Neural cell (in vitro differentiated cells): Measurements from ENCODE around the gene S100A16. TPM values are rescaled to one million over a fixed set of nuclear protein-coding genes. Genes with fewer than 3 reads are reported as not detected.
A peak's percentile ranks its signal among the peaks of the same experiment; 100 is the strongest.
"Not testable (repeated sequence)": the region's sequence is repeated elsewhere in the genome, so short reads cannot be mapped to it uniquely, and the experiment has no call there.

Experiments
- H2AFZ ChIP-seq: fragments of 200-600, 300-800 bp; sonication (generic), shearing (Covaris generic); 2 replicates; pipeline ENCODE4 v1.6.0; 2014; ENCODE audit warnings: low read depth, mild to moderate bottlenecking, antibody characterized with exemption, low read length, moderate library complexity
- H3F3A ChIP-seq: fragments of 200-600 bp; shearing (Covaris generic); 2 replicates; pipeline ENCODE4 v1.6.1; 2016; ENCODE audit warnings: mild to moderate bottlenecking, moderate library complexity, mixed read lengths, antibody characterized with exemption, low read length; ENCODE audit not compliant: insufficient read depth, poor library complexity, severe bottlenecking
- H3K27ac ChIP-seq: fragments of 200-600, 300-800 bp; sonication (generic), shearing (Covaris generic); 2 replicates; pipeline ENCODE4 v1.5.1; 2014; ENCODE audit warnings: mild to moderate bottlenecking, low read length, moderate library complexity
- H3K27me3 ChIP-seq: fragments of 300-800, 200-600 bp; sonication (generic), shearing (Covaris generic); 2 replicates; pipeline ENCODE4 v1.6.0; 2014; ENCODE audit warnings: mild to moderate bottlenecking, low read depth, low read length, moderate library complexity; ENCODE audit not compliant: insufficient read depth
- H3K36me3 ChIP-seq: fragments of 300-800, 200-600 bp; sonication (generic), shearing (Covaris generic); 2 replicates; pipeline ENCODE4 v1.5.1; 2014; ENCODE audit warnings: mild to moderate bottlenecking, antibody characterized with exemption, low read length, moderate library complexity; ENCODE audit not compliant: insufficient read depth
- H3K4me2 ChIP-seq: fragments of 300-800, 200-600 bp; sonication (generic), shearing (Covaris generic); 2 replicates; pipeline ENCODE4 v1.6.0; 2014; ENCODE audit warnings: mild to moderate bottlenecking, low read length
- H3K4me3 ChIP-seq: fragments of 300-800, 200-600 bp; sonication (generic), shearing (Covaris generic); 2 replicates; pipeline ENCODE4 v1.5.1; 2014; ENCODE audit warnings: mild to moderate bottlenecking, low read length, moderate library complexity
- H3K79me2 ChIP-seq: fragments of 200-600 bp; shearing (Covaris generic); replicated peaks from 2 replicates; pipeline ENCODE4 v1.6.0; 2014; ENCODE audit warnings: mild to moderate bottlenecking, low read length, moderate library complexity; ENCODE audit not compliant: insufficient read depth
- H3K9ac ChIP-seq: fragments of 300-800, 200-600 bp; sonication (generic), shearing (Covaris generic); 2 replicates; pipeline ENCODE4 v1.6.1; 2016; ENCODE audit warnings: mild to moderate bottlenecking, low read length, mixed read lengths
- H3K9me2 ChIP-seq: fragments of 200-600 bp; shearing (Covaris generic); 2 replicates; pipeline ENCODE4 v1.6.1; 2016; ENCODE audit warnings: mild to moderate bottlenecking, low read length, mixed read lengths; ENCODE audit not compliant: insufficient read depth
- H3K9me3 ChIP-seq: fragments of 200-600, 300-800 bp; sonication (generic), shearing (Covaris generic); 2 replicates; pipeline ENCODE4 v1.6.1; 2016; ENCODE audit warnings: mild to moderate bottlenecking, mixed run types, low read length, moderate library complexity, mixed read lengths
- H4K20me1 ChIP-seq: fragments of 200-600 bp; shearing (Covaris generic); 2 replicates; pipeline ENCODE4 v1.6.1; 2016; ENCODE audit warnings: mild to moderate bottlenecking, mixed run types; ENCODE audit not compliant: insufficient read depth
- EP300 ChIP-seq: fragments of 450-650 bp; conservative IDR thresholded peaks from 2 replicates; pipeline ENCODE4 v1.6.1; 2014; ENCODE audit warnings: antibody characterized with exemption, mild to moderate bottlenecking, moderate library complexity; ENCODE audit not compliant: poor library complexity, severe bottlenecking
- EZH2 ChIP-seq: fragments of 200-600, 300-800 bp; shearing (Covaris generic), sonication (generic); IDR thresholded peaks from 2 replicates; pipeline ENCODE4 v1.6.1; 2014; ENCODE audit warnings: antibody characterized with exemption, low read length, borderline replicate concordance, mild to moderate bottlenecking; ENCODE audit not compliant: insufficient read depth, poor library complexity, severe bottlenecking
- MXI1 ChIP-seq: fragments of 450-650 bp; conservative IDR thresholded peaks from 2 replicates; pipeline ENCODE4 v1.6.1; 2014; ENCODE audit warnings: antibody characterized with exemption, mild to moderate bottlenecking; ENCODE audit not compliant: poor library complexity, severe bottlenecking
- POLR2AphosphoS5 ChIP-seq: IDR thresholded peaks from 2 replicates; pipeline ENCODE4 v1.6.1; 2012
- TAF1 ChIP-seq: IDR thresholded peaks from 2 replicates; pipeline ENCODE4 v1.6.1; 2012; ENCODE audit warnings: low read depth
- polyA plus RNA-seq: library from polyadenylated mRNA; depleted of rRNA; stranded (reverse); fragments of >200 nt; gene quantifications from 2 replicates; pipeline ENCODE4 v1.2.3, GENCODE V29; 2014
- TF ChIP-seq, protein P1 (sequence below): IDR thresholded peaks from 2 replicates; pipeline ENCODE4 v1.6.1; 2012; ENCODE audit warnings: borderline replicate concordance
- TF ChIP-seq, protein P2 (sequence below): fragments of 450-650 bp; IDR thresholded peaks from 2 replicates; pipeline ENCODE4 v1.5.1; 2014; ENCODE audit warnings: antibody characterized with exemption, mild to moderate bottlenecking, moderate library complexity; ENCODE audit not compliant: poor library complexity, severe bottlenecking

The S100A16 gene
- polyA plus RNA-seq, 1 donor from 2014 or later = not detected

DNA sequence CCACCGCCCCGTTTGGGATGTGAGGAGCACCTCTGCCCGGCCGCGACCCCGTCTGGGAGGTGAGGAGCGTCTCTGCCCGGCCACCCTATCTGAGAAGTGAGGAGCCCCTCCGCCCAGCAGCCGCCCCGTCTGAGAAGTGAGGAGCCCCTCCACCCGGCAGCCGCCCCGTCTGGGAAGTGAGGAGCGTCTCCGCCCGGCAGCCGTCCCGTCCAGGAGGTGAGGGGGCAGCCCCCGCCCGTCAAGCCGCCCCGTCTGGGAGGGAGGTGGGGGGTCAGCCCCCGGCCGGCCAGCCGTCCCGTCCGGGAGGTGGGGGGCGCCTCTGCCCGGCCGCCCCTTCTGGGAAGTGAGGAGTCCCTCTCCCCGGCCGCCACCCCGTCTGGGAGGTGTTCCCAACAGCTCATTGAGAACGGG is 37.9 kb downstream of the S100A16 start:
- H3K4me2 ChIP-seq, H3F3A ChIP-seq, H3K9me2 ChIP-seq, H3K27me3 ChIP-seq, H4K20me1 ChIP-seq, H2AFZ ChIP-seq, H3K4me3 ChIP-seq, H3K79me2 ChIP-seq, H3K36me3 ChIP-seq, H3K9ac ChIP-seq, H3K27ac ChIP-seq, H3K9me3 ChIP-seq: not testable (repeated sequence)

DNA sequence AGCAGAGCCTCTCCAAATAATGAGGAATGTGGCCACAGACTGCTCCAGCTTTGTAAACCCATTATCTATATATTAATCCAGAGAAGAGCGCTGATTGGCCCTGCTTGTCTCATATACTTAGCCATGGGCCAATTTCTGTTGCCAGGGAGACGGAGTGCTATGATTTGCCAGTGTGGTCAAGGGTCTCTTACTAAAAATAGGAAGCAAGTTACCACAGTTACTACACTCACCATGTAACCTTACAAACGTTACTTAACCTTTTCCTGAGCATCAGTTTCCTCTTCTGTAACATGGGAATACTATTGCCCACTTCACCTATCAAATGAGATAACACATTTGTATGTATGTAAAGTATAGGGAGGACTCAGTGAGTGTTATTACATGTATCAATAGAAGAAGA is 39.6 kb downstream of the S100A16 start:
- H3K4me3 ChIP-seq = no peak overlapping the region
- no peak overlapping the region for H3K4me2 ChIP-seq
- H3K36me3 ChIP-seq = no peaks in the 10 kb centered on the region
- H3K27ac ChIP-seq = peak overlapping the region; percentile 53
- H3K9me3 ChIP-seq = no peaks in the 10 kb centered on the region
- peak overlapping the region; percentile 9 for H3K9ac ChIP-seq
- no peak overlapping the region for H2AFZ ChIP-seq
- no peaks in the 10 kb centered on the region for H4K20me1 ChIP-seq
- H3F3A ChIP-seq = no peaks in the 10 kb centered on the region
- no peaks in the 10 kb centered on the region for H3K79me2 ChIP-seq
- TF ChIP-seq, protein P1, sequence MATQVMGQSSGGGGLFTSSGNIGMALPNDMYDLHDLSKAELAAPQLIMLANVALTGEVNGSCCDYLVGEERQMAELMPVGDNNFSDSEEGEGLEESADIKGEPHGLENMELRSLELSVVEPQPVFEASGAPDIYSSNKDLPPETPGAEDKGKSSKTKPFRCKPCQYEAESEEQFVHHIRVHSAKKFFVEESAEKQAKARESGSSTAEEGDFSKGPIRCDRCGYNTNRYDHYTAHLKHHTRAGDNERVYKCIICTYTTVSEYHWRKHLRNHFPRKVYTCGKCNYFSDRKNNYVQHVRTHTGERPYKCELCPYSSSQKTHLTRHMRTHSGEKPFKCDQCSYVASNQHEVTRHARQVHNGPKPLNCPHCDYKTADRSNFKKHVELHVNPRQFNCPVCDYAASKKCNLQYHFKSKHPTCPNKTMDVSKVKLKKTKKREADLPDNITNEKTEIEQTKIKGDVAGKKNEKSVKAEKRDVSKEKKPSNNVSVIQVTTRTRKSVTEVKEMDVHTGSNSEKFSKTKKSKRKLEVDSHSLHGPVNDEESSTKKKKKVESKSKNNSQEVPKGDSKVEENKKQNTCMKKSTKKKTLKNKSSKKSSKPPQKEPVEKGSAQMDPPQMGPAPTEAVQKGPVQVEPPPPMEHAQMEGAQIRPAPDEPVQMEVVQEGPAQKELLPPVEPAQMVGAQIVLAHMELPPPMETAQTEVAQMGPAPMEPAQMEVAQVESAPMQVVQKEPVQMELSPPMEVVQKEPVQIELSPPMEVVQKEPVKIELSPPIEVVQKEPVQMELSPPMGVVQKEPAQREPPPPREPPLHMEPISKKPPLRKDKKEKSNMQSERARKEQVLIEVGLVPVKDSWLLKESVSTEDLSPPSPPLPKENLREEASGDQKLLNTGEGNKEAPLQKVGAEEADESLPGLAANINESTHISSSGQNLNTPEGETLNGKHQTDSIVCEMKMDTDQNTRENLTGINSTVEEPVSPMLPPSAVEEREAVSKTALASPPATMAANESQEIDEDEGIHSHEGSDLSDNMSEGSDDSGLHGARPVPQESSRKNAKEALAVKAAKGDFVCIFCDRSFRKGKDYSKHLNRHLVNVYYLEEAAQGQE = no peak
- no peak for TF ChIP-seq EZH2
- no peak for TF ChIP-seq POLR2AphosphoS5
- TF ChIP-seq EP300 = no peak
- no peak for TF ChIP-seq MXI1
- no peak for TF ChIP-seq TAF1
- no peaks in the 10 kb centered on the region for H3K9me2 ChIP-seq
- no peaks in the 10 kb centered on the region for H3K27me3 ChIP-seq

DNA sequence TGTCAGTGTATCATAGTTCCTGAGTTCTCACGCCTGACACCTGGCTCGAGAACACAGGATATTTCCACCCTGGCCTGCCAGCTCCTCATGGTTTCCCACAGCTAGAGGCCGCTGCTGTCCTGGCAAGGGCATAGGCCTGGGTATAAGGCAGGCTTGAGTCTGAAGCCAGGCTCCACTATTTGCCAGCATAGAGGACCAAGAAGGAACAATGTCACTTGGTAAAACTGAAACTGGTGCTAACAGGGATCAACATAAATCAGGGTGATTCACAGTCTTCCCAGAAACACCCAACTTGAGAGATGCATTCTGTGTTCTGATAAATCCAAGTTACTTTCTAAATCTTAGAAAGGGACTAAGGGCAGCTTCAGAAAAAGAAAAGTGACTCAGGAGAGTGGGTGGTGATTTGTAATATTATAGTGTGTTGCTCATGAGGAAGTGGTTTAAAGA is 40.3 kb downstream of the S100A16 start:
- Histone ChIP-seq H3K4me2 (no peak overlapping the region), H3K9me3 (no peaks in the 10 kb centered on the region), H3K9me2 (no peaks in the 10 kb centered on the region), H3F3A (no peaks in the 10 kb centered on the region), H3K36me3 (no peaks in the 10 kb centered on the region), H3K27ac (peak overlapping the region; percentile 53), H3K4me3 (no peak overlapping the region), H3K27me3 (no peaks in the 10 kb centered on the region), H3K79me2 (no peaks in the 10 kb centered on the region), H3K9ac (no peak overlapping the region), H4K20me1 (no peaks in the 10 kb centered on the region), H2AFZ (no peak overlapping the region)
- no peak for TF ChIP-seq MXI1
- TF ChIP-seq, protein P1 = no peak
- no peak for TF ChIP-seq TAF1
- TF ChIP-seq, protein P2, sequence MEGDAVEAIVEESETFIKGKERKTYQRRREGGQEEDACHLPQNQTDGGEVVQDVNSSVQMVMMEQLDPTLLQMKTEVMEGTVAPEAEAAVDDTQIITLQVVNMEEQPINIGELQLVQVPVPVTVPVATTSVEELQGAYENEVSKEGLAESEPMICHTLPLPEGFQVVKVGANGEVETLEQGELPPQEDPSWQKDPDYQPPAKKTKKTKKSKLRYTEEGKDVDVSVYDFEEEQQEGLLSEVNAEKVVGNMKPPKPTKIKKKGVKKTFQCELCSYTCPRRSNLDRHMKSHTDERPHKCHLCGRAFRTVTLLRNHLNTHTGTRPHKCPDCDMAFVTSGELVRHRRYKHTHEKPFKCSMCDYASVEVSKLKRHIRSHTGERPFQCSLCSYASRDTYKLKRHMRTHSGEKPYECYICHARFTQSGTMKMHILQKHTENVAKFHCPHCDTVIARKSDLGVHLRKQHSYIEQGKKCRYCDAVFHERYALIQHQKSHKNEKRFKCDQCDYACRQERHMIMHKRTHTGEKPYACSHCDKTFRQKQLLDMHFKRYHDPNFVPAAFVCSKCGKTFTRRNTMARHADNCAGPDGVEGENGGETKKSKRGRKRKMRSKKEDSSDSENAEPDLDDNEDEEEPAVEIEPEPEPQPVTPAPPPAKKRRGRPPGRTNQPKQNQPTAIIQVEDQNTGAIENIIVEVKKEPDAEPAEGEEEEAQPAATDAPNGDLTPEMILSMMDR = peak; percentile 27
- no peak for TF ChIP-seq EZH2
